C4-2B (cell line): ENCODE results near the gene EPN1.
"Not testable (repeated sequence)": the region's sequence is repeated elsewhere in the genome, so short reads cannot be mapped to it uniquely, and the experiment has no call there.

Source experiments
- H3K27ac ChIP-seq: fragments of 450-650 bp; 2 replicates; pipeline ENCODE4 v1.5.1; 2017
- CTCF ChIP-seq: fragments of 450-650 bp; conservative IDR thresholded peaks from 2 replicates; pipeline ENCODE4 v1.5.1; 2017; ENCODE audit warnings: mild to moderate bottlenecking
- ZFX ChIP-seq: fragments of 450-650 bp; IDR thresholded peaks from 2 replicates; pipeline ENCODE4 v1.6.1; 2017

Gene EPN1

GRCh38 chr19:55720214-55720746 lies 45.3 kb downstream of the EPN1 start:
- TF ChIP-seq ZFX (no peak), CTCF (no peak)
- H3K27ac ChIP-seq = no peak overlapping the region

- TF ChIP-seq ZFX (no peak), CTCF (no peak)
- H3K27ac ChIP-seq = no peak overlapping the region
These were observed 45.8 kb downstream of the EPN1 start for GRCh38 chr19:55720801-55721200.

GRCh38 chr19:55723491-55723890 lies 48.5 kb downstream of the EPN1 start:
- TF ChIP-seq CTCF (no peak), ZFX (no peak)
- no peak overlapping the region for H3K27ac ChIP-seq

GRCh38 chr19:55730378-55730777 lies 55.4 kb downstream of the EPN1 start:
- H3K27ac ChIP-seq = not testable (repeated sequence)

GRCh38 chr19:55738302-55738701 lies 63.3 kb downstream of the EPN1 start, which contains the start of gene NLRP9:
TSS of gene NLRP9 (minus strand) at chr19:55738402. CDS start at chr19:55738374, 28 bp downstream.
- H3K27ac ChIP-seq = no peak within 1 kb of the TSS
- TF ChIP-seq ZFX (no peak), CTCF (no peak)

- no peak overlapping the region for H3K27ac ChIP-seq
- no peak for TF ChIP-seq ZFX
- TF ChIP-seq CTCF = no peak
These were observed 75.7 kb downstream of the EPN1 start for GRCh38 chr19:55750715-55751114.

GRCh38 chr19:55753401-55753800 lies 78.4 kb downstream of the EPN1 start:
- TF ChIP-seq CTCF (no peak), ZFX (no peak)
- no peak overlapping the region for H3K27ac ChIP-seq

- H3K27ac ChIP-seq = not testable (repeated sequence)
These were observed 81.8 kb downstream of the EPN1 start for GRCh38 chr19:55756808-55757207.

GRCh38 chr19:55758797-55759196 lies 83.8 kb downstream of the EPN1 start, which contains the start of gene RFPL4A:
TSS of gene RFPL4A (plus strand) at chr19:55759097. CDS start at chr19:55761801, 2,704 bp downstream.
- H3K27ac ChIP-seq = not testable (repeated sequence)
